Bronchial epithelial cell (primary cell): Measurements from ENCODE around the gene PROSER3. TPM values are rescaled to one million over a fixed set of nuclear protein-coding genes. Genes with fewer than 3 reads are reported as not detected.

Experiments
- DNase-seq: peaks from one replicate; pipeline ENCODE4 v3.0.0-alpha.2; 2010; ENCODE audit warnings: low read depth
- FAIRE-seq: peaks from 2 replicates; lab custom pipeline; 2011; peaks lifted over from hg19 to GRCh38; lab: Jason Lieb, UNC
- H3K27me3 ChIP-seq: 2 replicates; pipeline ENCODE4 v1.5.1; 2011; ENCODE audit warnings: low read length; ENCODE audit not compliant: control insufficient read depth, insufficient read depth
- H3K36me3 ChIP-seq: 2 replicates; pipeline ENCODE4 v1.5.1; 2011; ENCODE audit warnings: low read length; ENCODE audit not compliant: control insufficient read depth, insufficient read depth
- H3K4me3 ChIP-seq: 2 replicates; pipeline ENCODE4 v1.5.1; 2011; ENCODE audit warnings: mild to moderate bottlenecking, low read depth, low read length, control low read depth
- total RNA-seq: library from RNA; depleted of rRNA; stranded (reverse); fragments of >200 nt; gene quantifications from 2 replicates; pipeline ENCODE4 v1.2.1, GENCODE V29; 2014
- TF ChIP-seq, protein P1 (sequence below): IDR thresholded peaks from 2 replicates; pipeline ENCODE4 v1.5.1; 2011; ENCODE audit warnings: mild to moderate bottlenecking, moderate library complexity, low read length, control low read depth, inconsistent platforms; ENCODE audit not compliant: insufficient read depth, severe bottlenecking

PROSER3 gene
- total RNA-seq, 1 donor from 2014 or later: 1.3 TPM

DNA sequence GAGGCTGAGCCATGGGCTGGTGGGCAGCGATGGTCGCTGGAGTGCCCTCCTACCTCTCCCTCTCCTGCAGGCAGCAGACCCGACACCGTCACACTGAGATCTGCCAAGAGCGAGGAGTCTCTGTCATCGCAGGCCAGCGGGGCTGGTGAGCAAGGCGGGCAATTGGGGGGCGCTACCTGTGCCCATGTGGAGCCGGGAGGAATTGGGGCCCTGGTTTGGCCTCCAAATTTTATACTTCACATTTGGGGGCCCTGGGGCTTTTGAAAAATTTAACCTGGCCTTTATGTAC is 27.3 kb downstream of the PROSER3 start:
- Histone ChIP-seq H3K4me3 (no peak overlapping the region), H3K27me3 (no peaks in the 10 kb centered on the region), H3K36me3 (no peaks in the 10 kb centered on the region)
- DNase-seq (no peak), FAIRE-seq (no peak)
- TF ChIP-seq, protein P1, sequence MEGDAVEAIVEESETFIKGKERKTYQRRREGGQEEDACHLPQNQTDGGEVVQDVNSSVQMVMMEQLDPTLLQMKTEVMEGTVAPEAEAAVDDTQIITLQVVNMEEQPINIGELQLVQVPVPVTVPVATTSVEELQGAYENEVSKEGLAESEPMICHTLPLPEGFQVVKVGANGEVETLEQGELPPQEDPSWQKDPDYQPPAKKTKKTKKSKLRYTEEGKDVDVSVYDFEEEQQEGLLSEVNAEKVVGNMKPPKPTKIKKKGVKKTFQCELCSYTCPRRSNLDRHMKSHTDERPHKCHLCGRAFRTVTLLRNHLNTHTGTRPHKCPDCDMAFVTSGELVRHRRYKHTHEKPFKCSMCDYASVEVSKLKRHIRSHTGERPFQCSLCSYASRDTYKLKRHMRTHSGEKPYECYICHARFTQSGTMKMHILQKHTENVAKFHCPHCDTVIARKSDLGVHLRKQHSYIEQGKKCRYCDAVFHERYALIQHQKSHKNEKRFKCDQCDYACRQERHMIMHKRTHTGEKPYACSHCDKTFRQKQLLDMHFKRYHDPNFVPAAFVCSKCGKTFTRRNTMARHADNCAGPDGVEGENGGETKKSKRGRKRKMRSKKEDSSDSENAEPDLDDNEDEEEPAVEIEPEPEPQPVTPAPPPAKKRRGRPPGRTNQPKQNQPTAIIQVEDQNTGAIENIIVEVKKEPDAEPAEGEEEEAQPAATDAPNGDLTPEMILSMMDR: no peak

- H3K27me3 ChIP-seq: no peaks in the 10 kb centered on the region
- no peak for DNase-seq
- no peaks in the 10 kb centered on the region for H3K36me3 ChIP-seq
- no peak for FAIRE-seq
- H3K4me3 ChIP-seq: no peak overlapping the region
- TF ChIP-seq, protein P1: no peak
Observed at GRCh38 chr19:35786299-35787160, 28.6 kb downstream of the PROSER3 start.

DNA sequence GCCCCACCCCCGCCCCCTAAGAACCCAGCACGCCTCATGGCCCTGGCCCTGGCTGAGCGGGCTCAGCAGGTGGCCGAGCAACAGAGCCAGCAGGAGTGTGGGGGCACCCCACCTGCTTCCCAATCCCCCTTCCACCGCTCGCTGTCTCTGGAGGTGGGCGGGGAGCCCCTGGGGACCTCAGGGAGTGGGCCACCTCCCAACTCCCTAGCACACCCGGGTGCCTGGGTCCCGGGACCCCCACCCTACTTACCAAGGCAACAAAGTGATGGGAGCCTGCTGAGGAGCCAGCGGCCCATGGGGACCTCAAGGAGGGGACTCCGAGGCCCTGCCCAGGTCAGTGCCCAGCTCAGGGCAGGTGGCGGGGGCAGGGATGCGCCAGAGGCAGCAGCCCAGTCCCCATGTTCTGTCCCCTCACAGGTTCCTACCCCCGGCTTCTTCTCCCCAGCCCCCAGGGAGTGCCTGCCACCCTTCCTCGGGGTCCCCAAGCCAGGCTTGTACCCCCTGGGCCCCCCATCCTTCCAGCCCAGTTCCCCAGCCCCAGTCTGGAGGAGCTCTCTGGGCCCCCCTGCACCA is 29.3 kb downstream of the PROSER3 start:
- no peak for DNase-seq
- H3K36me3 ChIP-seq: no peaks in the 10 kb centered on the region
- H3K4me3 ChIP-seq: no peak overlapping the region
- TF ChIP-seq, protein P1: no peak
- no peak for FAIRE-seq
- H3K27me3 ChIP-seq: no peaks in the 10 kb centered on the region

- DNase-seq (no peak), FAIRE-seq (no peak)
- Histone ChIP-seq H3K4me3 (no peak overlapping the region), H3K36me3 (no peaks in the 10 kb centered on the region), H3K27me3 (no peaks in the 10 kb centered on the region)
- TF ChIP-seq, protein P1: no peak
Observed at GRCh38 chr19:35788205-35788960, 30.4 kb downstream of the PROSER3 start.

DNA sequence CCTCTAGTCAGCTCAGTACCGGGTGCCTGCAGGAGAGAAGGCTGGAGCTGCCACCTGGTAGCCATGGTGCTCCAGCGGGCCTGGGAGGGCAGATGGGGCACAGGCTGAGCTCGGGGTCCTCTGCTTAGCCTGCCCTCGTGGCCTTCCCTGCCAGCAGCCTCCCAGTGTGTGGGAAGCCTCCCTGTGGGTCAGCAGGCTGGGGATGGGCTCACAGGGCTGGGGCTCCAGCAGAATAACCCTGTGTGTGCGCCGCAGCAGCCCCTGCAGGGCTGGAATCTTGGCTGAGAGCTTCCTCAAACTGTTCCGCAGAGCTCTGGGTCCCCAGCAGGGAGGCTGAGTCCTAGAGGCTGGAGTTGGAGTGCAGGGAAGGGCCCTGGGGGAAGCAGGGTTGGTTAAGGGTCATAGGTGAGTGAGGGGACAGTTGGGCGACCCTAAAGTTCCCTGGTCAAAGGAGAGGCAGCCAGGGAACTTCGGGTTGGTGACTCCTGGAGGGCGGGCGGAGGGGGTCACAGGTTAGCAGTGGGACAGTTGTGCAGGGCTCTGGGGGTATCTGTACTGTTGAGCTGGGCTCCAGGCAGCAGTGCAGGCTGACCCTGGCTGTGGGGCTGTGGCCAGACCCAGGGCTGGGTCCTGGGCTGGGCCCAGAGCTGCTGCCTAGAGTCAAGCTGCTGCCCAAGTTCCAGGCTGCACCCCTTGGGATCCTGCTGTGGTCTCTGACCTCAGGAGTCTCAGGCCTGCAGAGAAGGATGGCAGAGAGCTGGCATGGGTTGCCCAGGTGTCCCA is 31.4 kb downstream of the PROSER3 start:
- Histone ChIP-seq H3K4me3 (no peak overlapping the region), H3K27me3 (no peaks in the 10 kb centered on the region), H3K36me3 (no peaks in the 10 kb centered on the region)
- TF ChIP-seq, protein P1: no peak
- DNase-seq (no peak), FAIRE-seq (no peak)
